ENCODE results near the gene C1orf174.

The C1orf174 gene

DNA sequence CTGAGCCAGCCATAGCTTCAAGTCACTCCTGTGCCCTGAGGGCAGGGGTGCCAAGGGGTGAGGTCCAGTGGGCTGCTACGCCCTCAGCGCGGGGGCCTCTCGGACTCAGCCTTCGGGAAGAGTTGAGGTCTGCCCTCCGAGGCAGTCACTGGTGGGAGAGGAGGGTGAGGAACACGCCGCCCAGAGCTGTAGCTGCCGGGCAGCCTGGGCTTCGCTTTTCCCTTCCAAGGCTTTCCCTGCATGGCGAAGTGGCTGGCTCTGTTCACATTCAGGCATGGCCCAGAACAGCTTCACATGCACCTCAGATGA, 43.0 kb upstream of the C1orf174 start:
- TF ChIP-seq, protein P1, sequence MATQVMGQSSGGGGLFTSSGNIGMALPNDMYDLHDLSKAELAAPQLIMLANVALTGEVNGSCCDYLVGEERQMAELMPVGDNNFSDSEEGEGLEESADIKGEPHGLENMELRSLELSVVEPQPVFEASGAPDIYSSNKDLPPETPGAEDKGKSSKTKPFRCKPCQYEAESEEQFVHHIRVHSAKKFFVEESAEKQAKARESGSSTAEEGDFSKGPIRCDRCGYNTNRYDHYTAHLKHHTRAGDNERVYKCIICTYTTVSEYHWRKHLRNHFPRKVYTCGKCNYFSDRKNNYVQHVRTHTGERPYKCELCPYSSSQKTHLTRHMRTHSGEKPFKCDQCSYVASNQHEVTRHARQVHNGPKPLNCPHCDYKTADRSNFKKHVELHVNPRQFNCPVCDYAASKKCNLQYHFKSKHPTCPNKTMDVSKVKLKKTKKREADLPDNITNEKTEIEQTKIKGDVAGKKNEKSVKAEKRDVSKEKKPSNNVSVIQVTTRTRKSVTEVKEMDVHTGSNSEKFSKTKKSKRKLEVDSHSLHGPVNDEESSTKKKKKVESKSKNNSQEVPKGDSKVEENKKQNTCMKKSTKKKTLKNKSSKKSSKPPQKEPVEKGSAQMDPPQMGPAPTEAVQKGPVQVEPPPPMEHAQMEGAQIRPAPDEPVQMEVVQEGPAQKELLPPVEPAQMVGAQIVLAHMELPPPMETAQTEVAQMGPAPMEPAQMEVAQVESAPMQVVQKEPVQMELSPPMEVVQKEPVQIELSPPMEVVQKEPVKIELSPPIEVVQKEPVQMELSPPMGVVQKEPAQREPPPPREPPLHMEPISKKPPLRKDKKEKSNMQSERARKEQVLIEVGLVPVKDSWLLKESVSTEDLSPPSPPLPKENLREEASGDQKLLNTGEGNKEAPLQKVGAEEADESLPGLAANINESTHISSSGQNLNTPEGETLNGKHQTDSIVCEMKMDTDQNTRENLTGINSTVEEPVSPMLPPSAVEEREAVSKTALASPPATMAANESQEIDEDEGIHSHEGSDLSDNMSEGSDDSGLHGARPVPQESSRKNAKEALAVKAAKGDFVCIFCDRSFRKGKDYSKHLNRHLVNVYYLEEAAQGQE (IDR thresholded peaks at IDR 0.05; ENCODE audit: insufficient replicate concordance, low read depth), result no peak
- TF ChIP-seq GABPA (IDR thresholded peaks at IDR 0.05; ENCODE audit: low read depth) (no peak), CTCF (IDR thresholded peaks at IDR 0.05; ENCODE audit: insufficient read depth, low read length) (no peak), SPI1 (IDR thresholded peaks at IDR 0.05; ENCODE audit: borderline replicate concordance, low read depth) (no peak), POLR2AphosphoS5 (IDR thresholded peaks at IDR 0.05; ENCODE audit: low read depth) (no peak)
- H3K27ac ChIP-seq (replicated peaks), result no peak overlapping the region
- DNase-seq (ENCODE audit: low read depth in 1 of 2, low spot score in 1 of 2), result no peak
- no peak overlapping the region for H3K4me3 ChIP-seq (replicated peaks; ENCODE audit: insufficient read depth, low read length)
- no peaks in the 10 kb centered on the region for H3K27me3 ChIP-seq (ENCODE audit: insufficient read depth, poor library complexity, severe bottlenecking)

DNA sequence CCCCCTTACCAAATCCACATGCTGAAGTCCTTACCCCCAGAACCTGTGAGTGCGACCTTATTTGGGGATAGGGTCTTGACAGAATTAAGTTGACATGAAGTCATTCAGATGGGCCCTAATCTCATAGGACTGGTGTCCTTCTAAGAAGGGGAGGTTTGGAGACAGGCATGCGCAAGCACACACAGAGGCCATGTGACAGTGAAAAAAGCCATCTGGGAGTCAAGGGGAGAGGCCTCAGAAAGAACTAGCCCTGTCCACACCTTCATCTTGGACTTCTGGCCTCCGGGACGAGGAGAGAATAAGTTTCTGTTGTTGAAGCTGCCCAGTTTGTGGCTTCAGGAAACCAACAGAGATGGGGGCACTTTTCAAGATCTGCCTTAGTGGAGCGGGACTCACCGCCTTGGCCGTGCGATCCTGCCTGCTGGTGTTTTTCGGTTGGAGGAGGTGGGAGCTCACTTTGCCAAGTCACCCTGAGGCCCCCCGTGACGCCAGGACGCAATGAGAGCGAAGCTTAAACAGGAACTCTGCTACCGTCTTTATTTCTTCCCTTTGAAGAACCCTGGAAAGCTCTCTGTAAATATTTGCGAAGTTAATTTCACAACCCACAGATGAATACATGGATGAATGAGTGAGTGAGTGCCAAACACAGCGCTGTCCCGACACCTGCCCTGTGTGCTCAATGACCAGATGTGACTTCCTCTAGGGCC, 42.5 kb upstream of the C1orf174 start:
- H3K4me3 ChIP-seq (replicated peaks; ENCODE audit: insufficient read depth, low read length), result no peak overlapping the region
- no peak overlapping the region for H3K27ac ChIP-seq (replicated peaks)
- H3K27me3 ChIP-seq (ENCODE audit: insufficient read depth, poor library complexity, severe bottlenecking), result no peaks in the 10 kb centered on the region
- no peak for TF ChIP-seq POLR2AphosphoS5 (IDR thresholded peaks at IDR 0.05; ENCODE audit: low read depth)
- TF ChIP-seq, protein P1 (IDR thresholded peaks at IDR 0.05; ENCODE audit: insufficient replicate concordance, low read depth), result no peak
- no peak for TF ChIP-seq GABPA (IDR thresholded peaks at IDR 0.05; ENCODE audit: low read depth)
- TF ChIP-seq SPI1 (IDR thresholded peaks at IDR 0.05; ENCODE audit: borderline replicate concordance, low read depth), result no peak
- TF ChIP-seq CTCF (IDR thresholded peaks at IDR 0.05; ENCODE audit: insufficient read depth, low read length), result no peak
- no peak for DNase-seq (ENCODE audit: low read depth in 1 of 2, low spot score in 1 of 2)

GRCh38 chr1:3940754-3941345, 40.8 kb upstream of the C1orf174 start:
- no peaks in the 10 kb centered on the region for H3K27me3 ChIP-seq (ENCODE audit: insufficient read depth, poor library complexity, severe bottlenecking)

More at GRCh38 chr1:3940754-3941345, 40.8 kb upstream of the C1orf174 start:
- TF ChIP-seq CTCF (IDR thresholded peaks at IDR 0.05; ENCODE audit: insufficient read depth, low read length) (no peak), GABPA (IDR thresholded peaks at IDR 0.05; ENCODE audit: low read depth) (no peak), SPI1 (IDR thresholded peaks at IDR 0.05; ENCODE audit: borderline replicate concordance, low read depth) (no peak), POLR2AphosphoS5 (IDR thresholded peaks at IDR 0.05; ENCODE audit: low read depth) (no peak)
- TF ChIP-seq, protein P1 (IDR thresholded peaks at IDR 0.05; ENCODE audit: insufficient replicate concordance, low read depth), result no peak
- H3K4me3 ChIP-seq (replicated peaks; ENCODE audit: insufficient read depth, low read length), result no peak overlapping the region
- no peak for DNase-seq (ENCODE audit: low read depth in 1 of 2, low spot score in 1 of 2)
- H3K27ac ChIP-seq (replicated peaks), result no peak overlapping the region
